Tibial nerve (tissue), 4 donors: ENCODE data around the gene LIMS1. TPM values are rescaled to one million over a fixed set of nuclear protein-coding genes. Genes with fewer than 3 reads are reported as not detected.

Experiments used
- DNase-seq, 2 donors: peaks; one replicate each; pipeline ENCODE4 v3.0.0-alpha.2; 2019; ENCODE audit warnings: low spot score in 2 of 2
- H3K27ac ChIP-seq, 4 donors: fragments of 200-600 bp; sonication (generic) in 3 of 4; one replicate each; pipeline ENCODE4 v1.5.1; 2017 to 2019; ENCODE audit warnings: mild to moderate bottlenecking in 1 of 4
- H3K27me3 ChIP-seq, 2 donors: fragments of 200-600 bp; sonication (generic) in 1 of 2; one replicate each; pipeline versions ENCODE4 v1.5.1 to v1.6.0; 2017 to 2019
- H3K36me3 ChIP-seq, 3 donors: fragments of 200-600 bp; sonication (generic); one replicate each; pipeline ENCODE4 v1.5.1; 2018 to 2019
- H3K4me1 ChIP-seq, 4 donors: fragments of 200-600 bp; sonication (generic) in 3 of 4; one replicate each; pipeline ENCODE4 v1.5.1; 2017 to 2019
- H3K4me3 ChIP-seq, 4 donors: fragments of 200-600 bp; sonication (generic) in 3 of 4; one replicate each; pipeline ENCODE4 v1.5.1; 2017 to 2019; ENCODE audit warnings: mild to moderate bottlenecking in 1 of 4, moderate library complexity in 1 of 4
- H3K9me3 ChIP-seq, 4 donors: fragments of 200-600 bp; sonication (generic) in 3 of 4; one replicate each; pipeline ENCODE4 v1.5.1; 2017 to 2019
- CTCF ChIP-seq, 5 experiments: fragments of 200-600 bp in 3 of 5; fragments of 450-650 bp in 2 of 5; sonication (generic) in 3 of 5; IDR thresholded peaks; one replicate each; pipeline ENCODE4 v1.5.1; 2016 to 2019; ENCODE audit warnings: antibody characterized with exemption in 5 of 5, mild to moderate bottlenecking in 3 of 5, moderate library complexity in 2 of 5
- EP300 ChIP-seq, 2 donors: sonication (generic); formaldehyde crosslinking; IDR thresholded peaks; one replicate each; pipeline ENCODE4 v1.6.1; 2017; ENCODE audit warnings: antibody characterized with exemption in 2 of 2, mild to moderate bottlenecking in 1 of 2
- POLR2A ChIP-seq, 2 donors: fragments of 450-650 bp; IDR thresholded peaks; one replicate each; pipeline ENCODE4 v1.6.1; 2017; ENCODE audit warnings: antibody characterized with exemption in 2 of 2, mild to moderate bottlenecking in 2 of 2, moderate library complexity in 2 of 2
- WGBS, 2 donors: methylation state at CpG; one replicate each; pipeline ENCODE4 v1.1.5; 2018; 5-methylcytosine and 5-hydroxymethylcytosine counted together
- total RNA-seq, 4 donors: library from RNA; depleted of rRNA; stranded (reverse); fragments of >200 nt; gene quantifications; one replicate each; pipeline ENCODE4 v1.1.0, GENCODE V29; 2016

Gene LIMS1
- total RNA-seq, 4 donors from 2014 or later: 33.7 to 86.3 (median 49.2) TPM

DNA sequence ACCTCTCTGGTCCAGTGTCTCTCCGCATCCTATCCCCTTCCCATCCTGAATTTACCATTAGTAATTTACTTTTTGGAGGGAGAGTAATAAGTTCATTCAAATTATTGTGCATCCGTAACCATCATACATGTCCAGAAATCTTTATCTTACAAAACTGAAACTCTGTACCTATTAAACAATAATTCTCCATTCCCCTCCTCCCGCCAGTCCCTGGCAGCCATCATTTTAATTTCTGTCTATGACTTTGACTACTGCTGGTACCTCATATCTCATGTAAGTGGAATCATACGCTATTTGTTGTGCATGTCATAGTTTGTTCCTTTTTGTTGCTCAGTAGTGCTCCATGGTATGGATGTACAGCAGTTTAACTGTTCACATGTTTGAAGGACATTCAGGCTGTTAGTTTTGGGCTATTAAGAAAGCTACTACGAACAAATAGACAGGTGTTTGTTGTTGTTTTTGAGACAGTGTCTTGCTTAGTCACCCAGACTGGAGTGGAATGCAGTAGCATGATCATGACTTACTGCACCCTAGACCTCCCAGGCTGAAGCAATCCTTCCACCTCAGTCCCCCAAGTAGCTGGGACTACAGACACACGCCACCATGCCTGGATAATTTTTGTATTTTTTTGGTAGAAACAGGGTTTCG is 2.0 kb downstream of the LIMS1 start:
- Histone ChIP-seq H3K9me3 (no peaks in the 10 kb centered on the region), H3K27ac (peak overlapping the region in 1 of 4 donors; percentile 15), H3K27me3 (peaks cover 0 to 2% of the 10 kb centered on the region in 2 donors), H3K4me3 (no peak overlapping the region), H3K36me3 (no peaks in the 10 kb centered on the region), H3K4me1 (peaks cover 0 to 47% (median 15%) of the 10 kb centered on the region in 4 donors)
- no peak for DNase-seq
- 95 to 96% methylated on average over 7 of the region's 7 CpGs for WGBS, 2 donors
- TF ChIP-seq POLR2A (IDR thresholded peaks at IDR 0.05): no peak
- no peak for TF ChIP-seq CTCF (IDR thresholded peaks at IDR 0.05)
- no peak for TF ChIP-seq EP300 (IDR thresholded peaks at IDR 0.05)

DNA sequence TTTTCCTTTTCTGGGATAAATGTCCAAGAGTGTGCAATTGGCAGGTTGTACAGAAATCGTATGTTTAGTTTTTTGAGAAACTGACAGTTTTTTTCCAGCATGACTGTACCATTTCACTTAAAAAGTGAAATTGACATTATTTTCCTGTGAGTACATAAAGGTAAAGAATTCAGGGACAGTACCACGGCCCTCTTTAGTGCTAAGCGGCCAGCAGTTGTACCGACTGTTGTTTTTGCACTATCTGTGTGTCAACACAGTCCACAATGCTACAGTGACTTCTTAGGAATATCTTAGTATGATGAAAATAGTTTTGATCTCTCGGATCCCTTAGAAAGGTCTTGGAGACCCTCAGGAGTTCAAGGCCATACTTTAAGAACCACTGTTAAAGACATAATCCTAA is 2.6 kb downstream of the LIMS1 start:
- Histone ChIP-seq H3K4me3 (no peak overlapping the region), H3K36me3 (no peaks in the 10 kb centered on the region), H3K9me3 (no peaks in the 10 kb centered on the region), H3K27me3 (peaks cover 0 to 2% of the 10 kb centered on the region in 2 donors), H3K4me1 (peaks cover 0 to 53% (median 18%) of the 10 kb centered on the region in 4 donors), H3K27ac (peak overlapping the region in 1 of 4 donors; percentile 15)
- TF ChIP-seq CTCF (IDR thresholded peaks at IDR 0.05) (no peak), EP300 (IDR thresholded peaks at IDR 0.05) (no peak), POLR2A (IDR thresholded peaks at IDR 0.05) (no peak)
- 91 to 93% methylated on average over 5 of the region's 5 CpGs for WGBS, 2 donors
- no peak for DNase-seq

GRCh38 chr2:108538000-108538625 is 3.8 kb downstream of the LIMS1 start:
- no peak for DNase-seq
- H3K27ac ChIP-seq: no peak overlapping the region
- peaks cover 0 to 2% of the 10 kb centered on the region in 2 donors for H3K27me3 ChIP-seq
- H3K4me3 ChIP-seq: no peak overlapping the region
- 66 to 70% methylated on average over 5 of the region's 5 CpGs for WGBS, 2 donors
- H3K9me3 ChIP-seq: no peaks in the 10 kb centered on the region
- TF ChIP-seq POLR2A (IDR thresholded peaks at IDR 0.05) (no peak), CTCF (IDR thresholded peaks at IDR 0.05) (no peak), EP300 (IDR thresholded peaks at IDR 0.05) (no peak)
- no peaks in the 10 kb centered on the region for H3K36me3 ChIP-seq
- H3K4me1 ChIP-seq: peaks cover 0 to 56% (median 19%) of the 10 kb centered on the region in 4 donors

GRCh38 chr2:108541451-108541850 is 7.2 kb downstream of the LIMS1 start:
- 48 to 67% methylated on average over 4 of the region's 4 CpGs for WGBS, 2 donors
- Histone ChIP-seq H3K27ac (peak overlapping the region in 2 of 4 donors; percentile 38 to 58), H3K36me3 (no peaks in the 10 kb centered on the region), H3K4me1 (peaks cover 0 to 40% (median 12%) of the 10 kb centered on the region in 4 donors), H3K27me3 (no peaks in the 10 kb centered on the region), H3K9me3 (no peaks in the 10 kb centered on the region), H3K4me3 (no peak overlapping the region)
- TF ChIP-seq POLR2A (IDR thresholded peaks at IDR 0.05) (no peak), CTCF (IDR thresholded peaks at IDR 0.05) (no peak), EP300 (IDR thresholded peaks at IDR 0.05) (no peak)
- DNase-seq: no peak

- 34 to 41% methylated on average over 4 of the region's 4 CpGs for WGBS, 2 donors
- DNase-seq: no peak
These were observed 7.8 kb downstream of the LIMS1 start for GRCh38 chr2:108542071-108542470.

More at GRCh38 chr2:108542071-108542470, 7.8 kb downstream of the LIMS1 start:
- TF ChIP-seq CTCF (IDR thresholded peaks at IDR 0.05): no peak
- TF ChIP-seq EP300 (IDR thresholded peaks at IDR 0.05): no peak
- TF ChIP-seq POLR2A (IDR thresholded peaks at IDR 0.05): no peak
- peak overlapping the region in 2 of 4 donors; percentile 38 to 58 for H3K27ac ChIP-seq
- no peak overlapping the region for H3K4me3 ChIP-seq
- H3K4me1 ChIP-seq: peaks cover 0 to 36% (median 9%) of the 10 kb centered on the region in 4 donors
- no peaks in the 10 kb centered on the region for H3K9me3 ChIP-seq
- no peaks in the 10 kb centered on the region for H3K36me3 ChIP-seq
- no peaks in the 10 kb centered on the region for H3K27me3 ChIP-seq
